Esophagus muscularis mucosa (tissue), 3 donors: ENCODE results near the gene ADSS1.

ENCODE experiments used
- CTCF ChIP-seq, 3 experiments: fragments of 200-600 bp in 2 of 3; fragments of 450-650 bp in 1 of 3; sonication (generic) in 2 of 3; IDR thresholded peaks; one replicate each; pipeline ENCODE4 v1.5.1; 2017 to 2019; ENCODE audit warnings: antibody characterized with exemption in 3 of 3, mild to moderate bottlenecking in 2 of 3, moderate library complexity in 1 of 3
- POLR2A ChIP-seq: fragments of 450-650 bp; IDR thresholded peaks from one replicate; pipeline ENCODE4 v1.6.1; 2017; ENCODE audit warnings: antibody characterized with exemption, moderate library complexity, mild to moderate bottlenecking, low read depth

GRCh38 chr14:104795781-104796686 is 72.0 kb downstream of the ADSS1 start:
- TF ChIP-seq POLR2A (peak; percentile 59), CTCF (IDR thresholded peaks at IDR 0.05) (no peak)
